H1 (cell line): Measurements from ENCODE around the gene PKDREJ. TPM values are rescaled to one million over a fixed set of nuclear protein-coding genes. Genes with fewer than 3 reads are reported as not detected.

ENCODE experiments used
- CTCF ChIA-PET: fragments of 300-600 bp; sonication (Branson Sonifier 250); formaldehyde crosslinking; loops from one replicate; lab custom pipeline; 2021; ENCODE audit not compliant: partially characterized antibody; lab: Charles Lee
- POLR2A ChIA-PET: fragments of 300-600 bp; sonication (Branson Sonifier 250); formaldehyde crosslinking; loops from one replicate; lab custom pipeline; 2021; ENCODE audit warnings: inconsistent platforms; ENCODE audit not compliant: partially characterized antibody; lab: Charles Lee
- DNase-seq, 2 experiments: peaks; one replicate each; pipeline versions ENCODE4 v3.0.0 to v3.0.0-alpha.2; 2010 to 2022; ENCODE audit warnings: low spot score in 2 of 2, low read depth in 1 of 2, mixed read lengths in 1 of 2
- FAIRE-seq: peaks from 2 replicates; lab custom pipeline; 2011; peaks lifted over from hg19 to GRCh38; lab: Jason Lieb, UNC
- H2AFZ ChIP-seq: 2 replicates; pipeline ENCODE4 v1.8.1; 2012; ENCODE audit warnings: low read length, inconsistent platforms
- H2AK5ac ChIP-seq: 2 replicates; pipeline ENCODE4 v1.6.1; 2013; ENCODE audit warnings: low read depth, low read length
- H2BK120ac ChIP-seq: replicated peaks from 2 replicates; pipeline ENCODE3; 2013; ENCODE audit warnings: low read depth, low read length, inconsistent platforms
- H2BK12ac ChIP-seq: 2 replicates; pipeline ENCODE4 v1.6.1; 2013; ENCODE audit warnings: low read depth, low read length
- H2BK15ac ChIP-seq: 2 replicates; pipeline ENCODE4 v1.6.1; 2013; ENCODE audit warnings: low read length
- H2BK20ac ChIP-seq: 2 replicates; pipeline ENCODE4 v1.6.1; 2013; ENCODE audit warnings: low read length
- H2BK5ac ChIP-seq: 2 replicates; pipeline ENCODE4 v1.6.1; 2013; ENCODE audit warnings: low read depth, low read length
- H3K14ac ChIP-seq: 2 replicates; pipeline ENCODE4 v1.6.1; 2013; ENCODE audit warnings: inconsistent platforms; ENCODE audit not compliant: insufficient read length
- H3K18ac ChIP-seq: 2 replicates; pipeline ENCODE4 v1.6.1; 2013; ENCODE audit warnings: low read length; ENCODE audit errors: extremely low read depth
- H3K23ac ChIP-seq: 2 replicates; pipeline ENCODE4 v1.6.1; 2013; ENCODE audit warnings: inconsistent platforms; ENCODE audit not compliant: insufficient read length
- H3K23me2 ChIP-seq: 2 replicates; pipeline ENCODE4 v1.6.1; 2013; ENCODE audit warnings: low read depth, low read length
- H3K27ac ChIP-seq: 2 replicates; pipeline ENCODE4 v1.6.1; 2011; ENCODE audit warnings: low read depth, low read length, inconsistent platforms
- H3K27me3 ChIP-seq, 4 experiments: replicated peaks in 1 of 4; 1 replicate in 1 of 4; 2 replicates in 3 of 4; pipeline versions ENCODE4 v1.6.1 to v1.8.1; 2011 to 2013; ENCODE audit warnings: low read length in 3 of 4, mild to moderate bottlenecking in 3 of 4, inconsistent platforms in 2 of 4, mixed read lengths in 2 of 4, moderate library complexity in 1 of 4; ENCODE audit not compliant: control insufficient read depth in 3 of 4, insufficient read depth in 3 of 4; ENCODE audit errors: extremely low read depth in 1 of 4
- H3K36me3 ChIP-seq, 4 experiments: 2 replicates each; pipeline versions ENCODE4 v1.6.1 to v1.8.1; 2011 to 2013; ENCODE audit warnings: mild to moderate bottlenecking in 4 of 4, low read length in 3 of 4, moderate library complexity in 2 of 4, control low read depth in 1 of 4, inconsistent platforms in 1 of 4; ENCODE audit not compliant: insufficient read depth in 4 of 4, control insufficient read depth in 2 of 4
- H3K4ac ChIP-seq: replicated peaks from 2 replicates; pipeline ENCODE3; 2013; ENCODE audit warnings: low read length, low read depth, mixed read lengths, inconsistent platforms; ENCODE audit not compliant: insufficient read length
- H3K4me1 ChIP-seq, 4 experiments: replicated peaks in 1 of 4; 1 replicate in 1 of 4; 2 replicates in 3 of 4; pipeline versions ENCODE4 v1.6.1 to v1.8.1; 2011 to 2013; ENCODE audit warnings: low read length in 3 of 4, inconsistent platforms in 2 of 4, mixed read lengths in 1 of 4; ENCODE audit not compliant: insufficient read depth in 4 of 4, control insufficient read depth in 3 of 4
- H3K4me2 ChIP-seq, 2 experiments: 2 replicates each; pipeline versions ENCODE4 v1.6.1 to v1.8.1; 2011 to 2013; ENCODE audit warnings: low read depth in 2 of 2, low read length in 2 of 2, control low read depth in 1 of 2, inconsistent platforms in 1 of 2, mild to moderate bottlenecking in 1 of 2; ENCODE audit not compliant: insufficient read depth in 1 of 2
- H3K4me3 ChIP-seq, 4 experiments: fragments of 200-600, 300-600 bp in 1 of 4; sonication (generic), shearing (Covaris generic), sonication (Bioruptor Twin) in 1 of 4; 2 replicates each; pipeline versions ENCODE4 v1.5.1 to v1.8.1; 2011 to 2016; ENCODE audit warnings: low read length in 4 of 4, low read depth in 3 of 4, control low read depth in 2 of 4, inconsistent platforms in 2 of 4, mild to moderate bottlenecking in 2 of 4, mixed read lengths in 1 of 4, moderate library complexity in 1 of 4; ENCODE audit not compliant: insufficient read depth in 2 of 4; ENCODE audit errors: extremely low read depth in 1 of 4
- H3K56ac ChIP-seq: replicated peaks from 2 replicates; pipeline ENCODE3; 2013; ENCODE audit warnings: low read depth, mild to moderate bottlenecking, mixed read lengths, low read length, inconsistent platforms; ENCODE audit not compliant: insufficient read length
- H3K79me1 ChIP-seq: 2 replicates; pipeline ENCODE4 v1.6.1; 2013; ENCODE audit warnings: low read depth, low read length, control low read depth
- H3K79me2 ChIP-seq, 2 experiments: 2 replicates each; pipeline versions ENCODE4 v1.6.1 to v1.8.1; 2012 to 2013; ENCODE audit warnings: low read length in 2 of 2, mild to moderate bottlenecking in 2 of 2, inconsistent platforms in 1 of 2; ENCODE audit not compliant: insufficient read depth in 2 of 2, control insufficient read depth in 1 of 2
- H3K9ac ChIP-seq, 4 experiments: replicated peaks in 1 of 4; 1 replicate in 1 of 4; 2 replicates in 3 of 4; pipeline versions ENCODE4 v1.6.1 to v1.8.1; 2011 to 2013; ENCODE audit warnings: low read depth in 3 of 4, low read length in 3 of 4, control low read depth in 2 of 4, mild to moderate bottlenecking in 2 of 4, moderate library complexity in 2 of 4, inconsistent platforms in 1 of 4; ENCODE audit errors: extremely low read depth in 1 of 4
- H3K9me3 ChIP-seq, 2 experiments: 2 replicates each; pipeline versions ENCODE4 v1.6.1 to v1.8.1; 2012 to 2013; ENCODE audit warnings: mild to moderate bottlenecking in 2 of 2, moderate library complexity in 2 of 2, control low read depth in 1 of 2, inconsistent platforms in 1 of 2, low read depth in 1 of 2, low read length in 1 of 2, mixed read lengths in 1 of 2; ENCODE audit not compliant: insufficient read depth in 2 of 2
- H4K20me1 ChIP-seq, 2 experiments: replicated peaks in 1 of 2; 2 replicates each; pipeline versions ENCODE3 to v1.8.1; 2011 to 2013; ENCODE audit warnings: inconsistent platforms in 2 of 2, low read length in 2 of 2, mild to moderate bottlenecking in 1 of 2; ENCODE audit not compliant: insufficient read depth in 2 of 2, control insufficient read depth in 1 of 2
- H4K5ac ChIP-seq: 2 replicates; pipeline ENCODE4 v1.6.1; 2013; ENCODE audit warnings: low read length, low read depth, mixed read lengths, inconsistent platforms; ENCODE audit not compliant: insufficient read length
- H4K8ac ChIP-seq: 2 replicates; pipeline ENCODE4 v1.8.0; 2013; ENCODE audit warnings: mild to moderate bottlenecking, moderate library complexity, low read length, inconsistent platforms; ENCODE audit not compliant: insufficient read depth; ENCODE audit errors: extremely low read depth
- H4K91ac ChIP-seq: replicated peaks from 2 replicates; pipeline ENCODE3; 2013; ENCODE audit warnings: low read length, mixed read lengths, inconsistent platforms; ENCODE audit not compliant: insufficient read length
- CTBP2 ChIP-seq: IDR thresholded peaks from 2 replicates; pipeline ENCODE4 v1.7.0; 2011; ENCODE audit warnings: borderline replicate concordance, mild to moderate bottlenecking, moderate library complexity, mixed read lengths, low read length; ENCODE audit not compliant: insufficient read depth, insufficient read length
- WGBS, 2 experiments: shearing (Covaris generic) in 1 of 2; methylation state at CpG; one replicate each; pipeline versions ENCODE4 v1.1.6 to v1.1.7; 2013 to 2015; ENCODE audit warnings: low lambda C conversion rate in 2 of 2, mixed read lengths in 2 of 2, inconsistent platforms in 1 of 2, low coverage in 1 of 2, missing lambda C conversion rate in 1 of 2; ENCODE audit not compliant: insufficient replicate concordance in 2 of 2, insufficient coverage in 1 of 2, insufficient read length in 1 of 2; ENCODE audit errors: extremely low coverage in 1 of 2, missing lambda C conversion rate in 1 of 2; 5-methylcytosine and 5-hydroxymethylcytosine counted together
- polyA plus RNA-seq, 7 experiments: library from polyadenylated mRNA; depleted of rRNA in 3 of 7; stranded (reverse) in 5 of 7; unstranded in 2 of 7; fragments of >200 nt in 5 of 7; fragments of 200-250 nt in 2 of 7; gene quantifications; 1 replicate in 5 of 7; 2 replicates in 1 of 7; 4 replicates in 1 of 7; pipeline versions ENCODE4 v1.2.1 to v1.2.3, GENCODE V29; 2011 to 2013; ENCODE audit warnings: missing spikeins in 2 of 7, mixed read lengths in 2 of 7
- total RNA-seq: library from RNA; stranded (reverse); fragmentation: NEBNext Ultra II Directional; extraction: Animal tissue kit (Norgen Biotek cat#: 25700); gene quantifications from 2 replicates; pipeline ENCODE4 v1.2.1, GENCODE V29; 2021
- TF ChIP-seq, protein P1 (sequence below): IDR thresholded peaks from 2 replicates; pipeline ENCODE4 v1.6.1; 2012; ENCODE audit warnings: inconsistent platforms

The PKDREJ gene
- total and polyA plus RNA-seq, 2 of the 8 experiments (the other 6 are each of a cell fraction or from before 2014, with no cell fraction given): 0.02 to 0.04 TPM

DNA sequence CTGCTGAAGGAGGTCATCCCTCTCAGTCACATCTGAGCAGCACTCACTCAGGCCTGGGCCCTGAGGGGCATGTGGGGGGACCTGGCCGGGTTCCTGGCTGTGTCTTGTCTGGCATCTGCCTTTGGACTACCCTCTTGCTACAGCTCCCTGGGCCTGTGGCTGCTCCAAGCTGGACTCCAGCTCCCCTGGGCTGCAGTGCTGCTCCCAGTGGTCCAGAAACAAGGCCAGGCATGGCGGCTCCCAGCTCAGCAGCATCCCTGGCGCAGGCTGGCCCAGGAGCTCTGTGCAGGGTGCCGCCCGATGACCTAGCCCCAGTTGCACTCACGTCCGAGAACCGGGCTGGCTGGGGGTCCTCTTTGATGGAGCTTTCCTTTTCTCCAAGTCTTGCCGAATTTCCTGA lies 18.4 kb downstream of the PKDREJ start:
- no peak overlapping the region for H4K5ac ChIP-seq
- no peaks in the 10 kb centered on the region; a peak in 1 of 7 replicates for H3K27me3 ChIP-seq
- H3K4me2 ChIP-seq: no peak overlapping the region
- no peak overlapping the region for H3K9ac ChIP-seq
- no peak overlapping the region for H3K27ac ChIP-seq
- no peak overlapping the region for H3K56ac ChIP-seq
- ChIA-PET POLR2A (interaction anchor here (0.8 to 1.3 kb wide), 3 partner anchors 11 to 97 kb away, joined by 3 read pairs; no protein-coding TSS in a partner anchor), CTCF (interaction anchor here (0.7 to 2.1 kb wide), 6 partner anchors 9 to 250 kb away, joined by 3 to 8 read pairs (median 4); partner anchors contain the start of gene PKDREJ)
- no peak overlapping the region for H2BK15ac ChIP-seq
- no peak overlapping the region for H4K8ac ChIP-seq
- no peak overlapping the region for H3K18ac ChIP-seq
- H3K79me1 ChIP-seq: no peaks in the 10 kb centered on the region; the same call in 1 of the 2 replicates
- no peak for FAIRE-seq
- DNase-seq: no peak
- no peak overlapping the region for H2BK120ac ChIP-seq
- 81% methylated on average over 9 of the region's 9 CpGs; no CpG with 5 or more reads in 1 of the 2 experiments for WGBS, 2 experiments
- H3K4ac ChIP-seq: no peak overlapping the region
- no peaks in the 10 kb centered on the region; a peak in 1 of 7 replicates for H3K4me1 ChIP-seq
- no peaks in the 10 kb centered on the region; the same call in 1 of the 2 replicates for H3K23me2 ChIP-seq
- H4K91ac ChIP-seq: no peak overlapping the region
- peaks cover 0 to 3% (median 0%) of the 10 kb centered on the region in 4 experiments; a peak in 1 of 8 replicates for H3K36me3 ChIP-seq
- no peak overlapping the region for H2BK12ac ChIP-seq
- no peak overlapping the region for H2AK5ac ChIP-seq
- no peak overlapping the region for H2BK20ac ChIP-seq
- H3K4me3 ChIP-seq: no peak overlapping the region
- H3K79me2 ChIP-seq: no peaks in the 10 kb centered on the region
- H4K20me1 ChIP-seq: no peaks in the 10 kb centered on the region
- H3K9me3 ChIP-seq: no peaks in the 10 kb centered on the region
- no peak overlapping the region for H2AFZ ChIP-seq
- no peak overlapping the region for H2BK5ac ChIP-seq
- no peak overlapping the region for H3K23ac ChIP-seq
- H3K14ac ChIP-seq: no peak overlapping the region
- TF ChIP-seq CTBP2: no peak
- TF ChIP-seq, protein P1, sequence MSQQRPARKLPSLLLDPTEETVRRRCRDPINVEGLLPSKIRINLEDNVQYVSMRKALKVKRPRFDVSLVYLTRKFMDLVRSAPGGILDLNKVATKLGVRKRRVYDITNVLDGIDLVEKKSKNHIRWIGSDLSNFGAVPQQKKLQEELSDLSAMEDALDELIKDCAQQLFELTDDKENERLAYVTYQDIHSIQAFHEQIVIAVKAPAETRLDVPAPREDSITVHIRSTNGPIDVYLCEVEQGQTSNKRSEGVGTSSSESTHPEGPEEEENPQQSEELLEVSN: no peak
